ENCODE measurements around the gene CCDC71L. TPM values are rescaled to one million over a fixed set of nuclear protein-coding genes. Genes with fewer than 3 reads are reported as not detected.

The CCDC71L gene
- total and polyA plus RNA-seq, 5 experiments from 2014 or later = 3.2 to 16.0 (median 5.0) TPM

DNA sequence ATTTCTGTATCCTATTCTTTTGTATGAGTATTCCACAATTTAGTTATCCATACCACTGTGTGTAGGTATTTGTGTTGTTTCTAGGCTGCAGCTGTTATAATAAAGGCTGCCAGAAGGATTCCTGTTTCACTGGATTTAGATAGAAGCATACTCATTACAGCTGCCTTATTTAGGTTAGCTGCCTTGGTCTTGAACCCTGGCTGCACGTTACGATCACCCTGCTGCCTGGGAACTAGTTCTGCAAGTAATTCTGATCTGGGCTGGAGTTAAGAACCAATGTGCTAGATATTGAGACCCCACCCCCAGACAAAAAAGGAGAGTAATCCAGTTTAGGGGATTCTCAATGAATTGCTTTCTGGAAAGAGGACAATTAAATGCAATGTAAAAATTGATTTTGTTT, 43.1 kb downstream of the CCDC71L start:
- DNase-seq (no peak), ATAC-seq (no peak)
- Mint-ChIP-seq H3K4me3 (no peak overlapping the region), H3K27ac (no peak overlapping the region), H3K36me3 (peaks cover 0 to 13% (median 9%) of the 10 kb centered on the region in 3 donors), H3K4me1 (peaks cover 0 to 2% (median 0%) of the 10 kb centered on the region in 4 donors), H3K9me3 (peaks cover 0 to 22% (median 5%) of the 10 kb centered on the region in 9 donors), H3K27me3 (peaks cover 0 to 10% (median 2%) of the 10 kb centered on the region in 5 donors)
- POLR2A ChIA-PET = no interaction called here

DNA sequence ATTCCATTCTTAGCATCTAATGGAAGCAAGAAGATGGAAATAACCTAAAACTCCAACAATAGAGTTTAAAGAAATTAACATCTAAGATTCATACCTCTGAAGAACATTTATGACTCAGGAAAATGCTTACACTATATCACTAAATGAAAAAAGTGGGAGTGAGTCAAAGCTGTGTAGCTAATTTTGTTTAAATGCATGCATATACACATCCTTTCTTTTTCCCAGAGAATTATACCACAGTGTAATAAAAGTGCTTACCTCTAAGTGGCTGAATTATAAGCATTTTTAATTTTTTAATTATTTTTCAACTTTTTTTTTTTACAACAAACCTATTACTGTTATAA, 44.3 kb downstream of the CCDC71L start:
- no peak for ATAC-seq
- POLR2A ChIA-PET = no interaction called here

DNA sequence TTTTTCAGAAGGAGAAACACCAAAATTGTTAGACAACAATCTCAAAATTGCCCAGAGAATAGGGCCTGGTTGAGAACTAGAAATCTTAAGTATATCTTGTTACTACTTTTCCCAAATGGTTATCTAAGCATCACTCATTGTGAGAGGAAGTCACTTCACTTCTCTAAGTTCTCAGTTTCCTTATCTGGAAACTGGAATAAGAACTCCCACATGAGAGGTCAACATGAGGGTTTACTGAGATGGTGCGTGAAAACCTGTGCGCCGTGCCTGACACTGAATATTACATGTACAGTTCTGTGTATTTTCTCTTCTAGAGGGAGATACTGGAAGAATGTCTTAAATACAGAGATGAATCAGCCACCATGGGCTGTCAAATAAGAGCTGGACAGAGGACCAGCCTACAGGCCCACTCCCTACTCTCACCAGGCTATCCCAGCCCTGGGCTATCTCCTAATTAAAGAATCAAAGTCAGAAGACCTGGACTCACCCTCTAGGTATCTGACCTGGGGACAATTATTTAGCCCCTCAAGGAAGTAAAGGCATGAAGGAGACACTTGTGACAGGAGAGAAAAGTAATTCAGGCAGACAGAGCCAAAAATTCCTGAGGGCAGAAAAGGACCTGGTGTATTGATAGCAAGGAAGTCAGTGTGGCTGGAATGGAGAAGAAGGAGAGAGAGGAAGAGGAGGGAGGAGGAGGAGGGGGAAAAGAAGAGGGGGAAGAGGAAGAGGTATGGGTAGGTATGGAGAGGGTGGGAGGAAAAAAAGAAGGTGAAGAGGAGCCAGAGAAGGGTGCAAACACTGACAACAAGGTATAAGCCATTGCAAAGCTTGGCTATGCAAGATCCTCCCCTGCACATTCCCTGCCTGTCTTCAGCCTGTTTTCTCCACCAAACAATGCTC, 44.9 kb downstream of the CCDC71L start:
- Mint-ChIP-seq H3K4me3 (no peak overlapping the region), H3K36me3 (peaks cover 0 to 5% (median 4%) of the 10 kb centered on the region in 3 donors), H3K27me3 (peaks cover 0 to 10% (median 2%) of the 10 kb centered on the region in 5 donors), H3K27ac (peak overlapping the region in 1 of 10 donors; percentile 41), H3K4me1 (peaks cover 0 to 2% (median 0%) of the 10 kb centered on the region in 4 donors), H3K9me3 (peaks cover 0 to 22% (median 8%) of the 10 kb centered on the region in 9 donors)
- DNase-seq = no peak
- no peak for ATAC-seq
- POLR2A ChIA-PET = no interaction called here

More for the DNA sequence above, 44.3 kb downstream of the CCDC71L start:
- H3K4me1 Mint-ChIP-seq = peaks cover 0 to 2% (median 0%) of the 10 kb centered on the region in 4 donors
- H3K9me3 Mint-ChIP-seq = peaks cover 0 to 25% (median 11%) of the 10 kb centered on the region in 9 donors
- H3K36me3 Mint-ChIP-seq = peaks cover 0 to 9% (median 9%) of the 10 kb centered on the region in 3 donors
- peaks cover 0 to 10% (median 2%) of the 10 kb centered on the region in 5 donors for H3K27me3 Mint-ChIP-seq
- peak overlapping the region in 1 of 10 donors; percentile 41 for H3K27ac Mint-ChIP-seq
- no peak overlapping the region for H3K4me3 Mint-ChIP-seq
- DNase-seq = no peak

DNA sequence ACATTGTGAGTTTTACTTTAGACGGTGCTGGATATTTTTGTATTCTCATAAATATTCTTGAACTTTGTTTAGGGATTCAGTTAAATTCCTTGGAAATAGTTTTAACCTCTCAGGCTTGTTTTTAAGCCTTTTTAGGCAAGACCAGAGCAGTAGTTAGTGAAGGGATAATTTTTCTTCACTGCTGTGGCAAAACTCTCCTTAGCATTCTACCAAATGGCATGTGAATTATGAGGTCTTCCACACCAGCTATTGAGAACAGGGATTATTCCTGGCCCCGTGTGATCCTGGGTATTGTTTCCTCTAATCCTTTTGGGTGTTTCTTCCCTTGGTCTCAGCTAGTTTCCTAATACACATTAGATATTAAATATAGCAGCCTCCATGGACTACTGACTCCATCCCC, 46.2 kb downstream of the CCDC71L start:
- peaks cover 0 to 22% (median 6%) of the 10 kb centered on the region in 9 donors for H3K9me3 Mint-ChIP-seq
- H3K36me3 Mint-ChIP-seq = peaks cover 0 to 5% (median 4%) of the 10 kb centered on the region in 3 donors
- DNase-seq (no peak), ATAC-seq (no peak)
- H3K27me3 Mint-ChIP-seq = peaks cover 0 to 6% (median 3%) of the 10 kb centered on the region in 5 donors
- POLR2A ChIA-PET = no interaction called here
- peaks cover 0 to 2% (median 0%) of the 10 kb centered on the region in 4 donors for H3K4me1 Mint-ChIP-seq
- no peak overlapping the region for H3K4me3 Mint-ChIP-seq
- no peak overlapping the region for H3K27ac Mint-ChIP-seq

DNA sequence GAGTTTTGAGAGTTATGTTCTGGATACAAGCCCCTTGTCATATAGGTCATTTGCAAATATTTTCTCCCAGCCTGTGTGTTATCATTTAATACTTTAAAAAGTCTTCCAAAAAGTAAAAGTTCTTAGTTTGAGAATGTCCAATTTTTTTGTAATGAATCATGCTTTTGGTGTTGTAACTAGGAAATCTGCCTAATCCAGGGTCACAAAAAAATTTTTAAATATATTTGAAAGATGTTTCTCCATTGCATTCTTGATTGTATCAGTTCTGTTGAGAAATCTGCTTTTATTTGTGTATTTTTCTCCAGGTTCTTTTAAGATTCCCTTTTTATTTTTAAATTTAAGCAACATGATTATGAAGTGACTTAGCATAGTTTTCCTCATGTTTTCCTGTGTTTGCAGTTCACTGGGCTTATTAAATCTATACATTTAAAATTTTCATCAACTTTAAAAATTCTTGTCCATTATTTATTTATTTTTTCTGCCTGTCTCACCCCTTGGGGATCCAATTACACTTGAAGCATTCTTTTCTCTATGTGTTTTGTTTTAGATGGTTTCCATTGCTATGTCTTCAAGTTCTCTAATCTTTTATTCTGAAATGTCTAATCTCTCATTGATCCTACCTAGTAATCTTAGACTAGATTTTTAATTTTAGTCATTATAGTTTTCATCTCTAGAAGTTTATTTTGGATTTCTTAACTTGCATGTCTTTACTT, 47.0 kb downstream of the CCDC71L start:
- DNase-seq (no peak), ATAC-seq (no peak)
- Mint-ChIP-seq H3K36me3 (peaks cover 0 to 5% (median 2%) of the 10 kb centered on the region in 3 donors), H3K4me1 (peaks cover 0 to 2% (median 0%) of the 10 kb centered on the region in 4 donors), H3K4me3 (no peak overlapping the region), H3K27ac (no peak overlapping the region), H3K9me3 (peaks cover 0 to 22% (median 6%) of the 10 kb centered on the region in 9 donors), H3K27me3 (peaks cover 0 to 3% (median 1%) of the 10 kb centered on the region in 5 donors)
- POLR2A ChIA-PET = no interaction called here

DNA sequence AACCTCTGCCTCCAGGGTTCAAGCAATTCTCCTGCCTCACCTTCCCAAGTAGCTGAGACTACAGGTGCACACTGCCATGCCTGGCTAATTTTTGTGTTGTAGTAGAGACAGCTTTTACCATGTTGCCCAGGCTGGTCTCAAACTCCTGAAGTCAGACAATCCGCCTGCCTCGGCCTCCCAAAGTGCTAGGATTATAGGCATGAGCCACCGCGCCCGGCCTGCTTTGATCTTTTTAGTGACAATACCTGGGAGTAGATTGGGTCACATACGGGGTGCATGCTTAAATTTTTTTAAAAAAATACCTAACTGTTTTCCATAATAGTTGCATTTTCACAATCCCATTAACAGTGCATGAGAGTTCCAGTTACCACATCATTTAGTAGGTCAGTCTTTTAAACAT, 47.7 kb downstream of the CCDC71L start:
- POLR2A ChIA-PET = no interaction called here
- Mint-ChIP-seq H3K4me1 (peaks cover 0 to 2% (median 0%) of the 10 kb centered on the region in 4 donors), H3K27me3 (peaks cover 0 to 2% (median 0%) of the 10 kb centered on the region in 5 donors), H3K4me3 (no peak overlapping the region), H3K36me3 (peaks cover 0 to 5% (median 0%) of the 10 kb centered on the region in 3 donors), H3K9me3 (peaks cover 0 to 22% (median 6%) of the 10 kb centered on the region in 9 donors), H3K27ac (no peak overlapping the region)
- no peak for DNase-seq
- ATAC-seq = no peak

DNA sequence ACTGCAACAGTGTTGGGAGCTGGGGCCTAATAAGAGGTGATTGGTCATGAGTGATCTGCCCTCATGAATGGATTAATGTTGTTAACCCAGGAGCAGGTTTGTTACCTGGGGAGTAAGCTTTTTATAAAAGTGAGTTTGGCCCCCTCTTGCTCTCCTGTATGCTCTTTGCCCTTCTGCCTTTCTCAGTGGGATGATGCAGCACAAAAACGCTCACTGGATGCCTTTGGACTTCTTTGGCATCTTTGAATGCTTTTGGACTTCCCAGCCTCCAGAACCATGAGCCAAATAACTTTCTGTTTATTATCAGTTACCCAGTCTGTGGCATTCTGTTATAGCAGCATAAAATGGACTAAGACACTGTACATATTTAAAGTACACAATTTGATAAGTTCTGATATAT, 48.5 kb downstream of the CCDC71L start:
- DNase-seq (no peak), ATAC-seq (no peak)
- POLR2A ChIA-PET = no interaction called here
- no peak overlapping the region for H3K4me3 Mint-ChIP-seq
- no peak overlapping the region for H3K27ac Mint-ChIP-seq
- H3K9me3 Mint-ChIP-seq = peaks cover 0 to 22% (median 6%) of the 10 kb centered on the region in 9 donors
- H3K4me1 Mint-ChIP-seq = peaks cover 0 to 2% (median 0%) of the 10 kb centered on the region in 4 donors
- peaks cover 0 to 5% (median 0%) of the 10 kb centered on the region in 3 donors for H3K36me3 Mint-ChIP-seq
- peaks cover 0 to 2% (median 0%) of the 10 kb centered on the region in 5 donors for H3K27me3 Mint-ChIP-seq

DNA sequence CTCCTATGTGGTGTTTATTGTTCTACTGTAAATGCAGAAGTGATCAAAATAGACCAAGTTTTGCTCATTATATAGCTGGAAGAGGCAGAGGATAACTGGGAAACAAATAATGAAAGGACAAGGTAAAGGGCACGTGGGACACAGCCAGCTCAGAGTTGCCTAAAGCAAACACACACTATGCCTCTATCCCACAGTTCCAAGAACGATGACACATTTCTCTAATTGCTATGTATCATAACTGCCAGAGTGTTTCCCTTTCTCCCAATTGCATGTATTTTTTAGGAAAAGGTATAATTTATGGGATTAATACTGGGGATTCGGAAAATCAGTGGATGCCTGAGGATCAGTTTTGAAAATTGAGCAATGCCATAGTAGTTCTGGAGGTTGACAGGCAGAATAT, 49.0 kb downstream of the CCDC71L start:
- Mint-ChIP-seq H3K4me1 (peaks cover 0 to 2% (median 0%) of the 10 kb centered on the region in 4 donors), H3K4me3 (no peak overlapping the region), H3K27me3 (peaks cover 0 to 2% (median 0%) of the 10 kb centered on the region in 5 donors), H3K27ac (no peak overlapping the region), H3K9me3 (peaks cover 0 to 22% (median 6%) of the 10 kb centered on the region in 9 donors), H3K36me3 (peaks cover 0 to 5% (median 0%) of the 10 kb centered on the region in 3 donors)
- POLR2A ChIA-PET = no interaction called here
- no peak for DNase-seq
- ATAC-seq = no peak

DNA sequence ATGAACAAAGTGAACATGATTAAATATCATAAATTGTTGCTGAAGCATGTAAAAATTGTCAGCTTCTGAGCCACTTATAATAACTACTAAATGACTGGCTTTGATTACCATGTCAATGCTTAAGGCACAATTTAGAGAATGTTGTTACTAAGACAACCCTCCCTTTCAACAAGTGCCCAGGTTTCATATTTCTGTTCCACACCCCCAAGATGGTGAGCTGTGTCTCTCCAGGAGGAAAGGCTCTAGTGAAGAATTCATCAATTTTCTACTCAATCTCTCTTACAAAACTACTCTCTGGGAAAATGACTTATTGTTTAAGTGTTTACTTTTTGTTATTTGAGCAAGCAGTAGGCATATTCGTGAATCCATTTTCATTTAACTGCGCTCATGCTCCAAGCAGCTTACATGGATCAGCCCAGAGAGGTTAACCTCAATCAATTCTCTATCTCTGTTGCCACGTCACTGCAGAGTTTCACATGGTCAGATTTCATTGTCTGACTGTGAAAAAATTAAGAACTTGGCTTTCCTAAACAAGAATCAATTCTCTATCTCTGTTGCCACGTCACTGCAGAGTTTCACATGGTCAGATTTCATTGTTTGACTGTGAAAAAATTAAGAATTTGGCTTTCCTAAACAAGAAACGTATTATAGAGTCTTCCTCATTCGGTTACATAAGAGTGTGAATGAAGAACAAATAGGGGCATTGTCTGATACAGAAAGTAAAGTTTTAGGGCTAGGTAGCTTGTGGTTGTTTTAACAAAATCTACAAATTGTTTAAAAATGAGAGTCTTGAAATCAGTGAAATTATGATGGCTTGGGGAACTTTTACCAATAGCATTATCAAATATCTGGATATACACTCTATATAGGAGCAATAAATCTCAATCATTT, 49.7 kb downstream of the CCDC71L start:
- Mint-ChIP-seq H3K4me1 (peaks cover 0 to 2% (median 0%) of the 10 kb centered on the region in 4 donors), H3K27me3 (peaks cover 0 to 2% (median 0%) of the 10 kb centered on the region in 5 donors), H3K9me3 (peaks cover 0 to 22% (median 6%) of the 10 kb centered on the region in 9 donors), H3K36me3 (peaks cover 0 to 5% (median 0%) of the 10 kb centered on the region in 3 donors), H3K4me3 (no peak overlapping the region), H3K27ac (no peak overlapping the region)
- ATAC-seq (no peak), DNase-seq (no peak)
- POLR2A ChIA-PET = no interaction called here

DNA sequence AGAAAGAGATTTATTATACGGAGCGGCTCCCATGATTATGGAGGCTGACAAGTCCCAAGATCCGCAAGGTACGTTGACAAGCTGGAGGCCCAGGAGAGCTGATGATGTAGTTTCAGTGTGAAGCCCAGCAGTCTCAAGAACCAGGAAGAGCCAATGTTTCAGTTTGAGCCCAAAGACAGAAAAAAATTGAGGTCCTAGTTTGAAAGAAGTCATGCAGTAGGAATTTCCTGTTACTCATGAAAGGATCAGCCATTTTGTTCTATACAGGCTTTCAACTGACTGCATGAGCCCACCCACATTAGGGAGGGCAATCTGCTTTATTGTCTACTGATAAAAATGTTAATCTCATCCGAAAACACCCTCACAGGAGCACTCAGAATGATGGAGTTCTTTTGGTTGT, 51.5 kb downstream of the CCDC71L start:
- peaks cover 0 to 5% (median 0%) of the 10 kb centered on the region in 3 donors for H3K36me3 Mint-ChIP-seq
- peaks cover 0 to 2% (median 0%) of the 10 kb centered on the region in 5 donors for H3K27me3 Mint-ChIP-seq
- POLR2A ChIA-PET = no interaction called here
- DNase-seq = no peak
- H3K27ac Mint-ChIP-seq = no peak overlapping the region
- no peaks in the 10 kb centered on the region for H3K4me1 Mint-ChIP-seq
- H3K4me3 Mint-ChIP-seq = no peak overlapping the region
- no peak for ATAC-seq
- peaks cover 0 to 22% (median 6%) of the 10 kb centered on the region in 9 donors for H3K9me3 Mint-ChIP-seq

DNA sequence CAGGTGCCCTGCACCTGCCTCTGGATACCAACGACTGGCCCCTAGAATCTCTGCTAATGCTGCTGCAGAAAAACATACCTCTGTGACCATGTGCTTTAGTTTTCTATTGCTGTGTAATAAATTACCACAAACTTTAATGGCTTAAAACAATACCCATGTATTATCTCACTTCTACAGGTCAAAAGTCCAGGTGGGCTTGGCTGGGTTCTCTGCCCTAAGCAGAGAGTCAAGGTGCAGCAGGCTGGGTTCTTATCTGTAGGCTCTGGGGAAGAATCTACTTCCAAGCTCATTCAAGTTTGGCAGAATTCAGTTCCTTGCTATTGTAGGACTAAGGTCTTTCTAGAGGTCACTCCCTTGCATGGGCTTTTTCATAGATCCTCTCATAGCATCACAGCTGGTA, 52.3 kb downstream of the CCDC71L start:
- H3K4me1 Mint-ChIP-seq = no peaks in the 10 kb centered on the region
- no peak overlapping the region for H3K4me3 Mint-ChIP-seq
- H3K36me3 Mint-ChIP-seq = peaks cover 0 to 5% (median 0%) of the 10 kb centered on the region in 3 donors
- peaks cover 0 to 21% (median 6%) of the 10 kb centered on the region in 9 donors for H3K9me3 Mint-ChIP-seq
- H3K27me3 Mint-ChIP-seq = peaks cover 0 to 2% (median 0%) of the 10 kb centered on the region in 5 donors
- DNase-seq (no peak), ATAC-seq (no peak)
- H3K27ac Mint-ChIP-seq = no peak overlapping the region
- POLR2A ChIA-PET = no interaction called here
